HTR-8/SVneo (cell line): ENCODE data around the gene P2RY6.

Source experiments
- DNase-seq: peaks from one replicate; pipeline ENCODE4 v3.0.0; 2011; ENCODE audit warnings: low spot score, mixed read lengths; ENCODE audit not compliant: insufficient read length
- FAIRE-seq: peaks from 2 replicates; lab custom pipeline; 2011; peaks lifted over from hg19 to GRCh38; lab: Jason Lieb, UNC

Gene P2RY6

DNA sequence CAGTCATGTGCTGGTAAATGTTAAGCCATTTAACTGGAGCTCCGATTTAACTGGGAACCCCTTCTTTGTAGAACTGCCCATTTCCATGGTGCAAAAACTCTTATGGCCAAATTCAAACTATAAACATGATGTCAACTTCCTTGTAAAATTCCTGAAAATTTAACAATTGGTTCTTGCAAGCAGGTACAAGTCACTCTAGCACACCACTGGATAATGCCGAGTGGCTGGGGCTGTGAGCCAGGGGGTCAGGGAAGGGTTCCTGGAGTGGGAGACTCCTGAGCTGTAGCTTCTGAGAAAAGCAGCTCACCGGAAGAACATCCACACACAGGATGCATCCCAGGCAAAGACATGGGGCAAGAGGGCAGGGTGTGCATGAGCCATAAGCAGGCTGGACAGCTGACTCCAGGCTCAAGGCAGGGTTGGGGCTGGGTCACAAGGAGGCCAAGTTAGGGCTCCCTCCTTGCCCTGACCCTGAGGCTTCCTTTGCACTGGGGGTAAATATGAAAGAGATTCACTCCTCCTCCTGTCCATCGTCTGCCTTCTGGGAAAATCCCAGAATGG, 35.9 kb upstream of the P2RY6 start:
- FAIRE-seq = no peak
- DNase-seq = no peak

GRCh38 chr11:73236854-73237253, 35.3 kb upstream of the P2RY6 start:
- FAIRE-seq (no peak), DNase-seq (peak; percentile 56)

DNA sequence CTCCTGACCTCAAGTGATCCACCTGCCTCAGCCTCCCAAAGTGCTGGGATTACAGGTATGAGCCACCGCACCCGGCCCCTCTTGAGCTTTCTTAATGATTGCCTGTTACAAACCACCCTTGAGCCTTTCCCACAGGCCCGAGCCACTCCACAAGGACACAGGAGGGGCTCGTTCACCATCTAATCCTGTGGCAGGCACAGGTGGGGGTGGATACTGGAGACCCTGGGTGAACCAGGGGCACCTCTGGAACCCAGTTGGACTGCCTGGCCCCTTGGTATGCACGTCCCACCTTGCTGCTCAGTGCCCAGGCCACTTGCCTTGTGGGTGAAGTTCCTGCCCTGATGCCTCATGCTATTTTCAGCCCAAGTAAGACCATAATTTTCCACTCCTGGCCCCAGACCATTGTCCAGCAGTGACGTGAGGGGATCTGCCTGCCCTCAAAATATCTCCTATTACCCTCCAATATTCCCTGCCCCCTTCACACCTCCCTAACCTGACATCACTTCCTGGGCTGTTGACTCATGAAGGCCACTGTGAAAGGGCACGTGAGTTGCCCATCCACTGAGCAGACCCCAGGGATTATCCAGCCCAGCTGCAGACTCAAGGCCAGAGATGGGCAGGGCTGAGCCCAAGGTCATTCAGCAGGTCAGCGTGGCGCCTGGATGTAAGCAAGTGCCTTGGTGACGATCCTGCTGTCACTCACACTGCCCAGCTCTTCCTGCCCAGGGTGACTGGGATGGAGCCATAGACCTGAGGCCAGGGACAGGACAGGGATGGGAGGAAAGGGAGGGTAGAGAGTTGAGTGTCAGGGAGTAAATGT, 34.5 kb upstream of the P2RY6 start:
- DNase-seq (no peak), FAIRE-seq (no peak)

DNA sequence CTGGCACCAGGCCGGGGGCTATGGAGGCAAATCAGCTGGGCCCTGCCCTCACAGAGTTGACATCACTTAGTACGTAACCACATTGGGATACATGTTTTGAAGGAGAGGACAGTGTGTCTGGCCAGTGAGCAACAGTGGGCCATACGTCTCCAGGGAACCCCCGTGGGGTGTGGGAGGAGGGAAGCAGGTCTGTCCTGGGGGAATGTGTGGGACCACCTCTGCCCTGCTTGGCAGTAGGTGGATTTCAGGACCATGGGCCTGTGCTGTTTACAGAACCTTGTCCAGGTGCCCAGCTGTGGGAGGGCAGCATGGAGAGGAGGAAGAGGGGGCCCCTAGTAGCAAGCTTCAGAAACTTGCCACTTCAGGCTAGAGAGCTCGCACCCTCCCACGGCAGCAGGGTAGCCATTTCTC, 33.0 kb upstream of the P2RY6 start:
- DNase-seq (no peak), FAIRE-seq (no peak)

DNA sequence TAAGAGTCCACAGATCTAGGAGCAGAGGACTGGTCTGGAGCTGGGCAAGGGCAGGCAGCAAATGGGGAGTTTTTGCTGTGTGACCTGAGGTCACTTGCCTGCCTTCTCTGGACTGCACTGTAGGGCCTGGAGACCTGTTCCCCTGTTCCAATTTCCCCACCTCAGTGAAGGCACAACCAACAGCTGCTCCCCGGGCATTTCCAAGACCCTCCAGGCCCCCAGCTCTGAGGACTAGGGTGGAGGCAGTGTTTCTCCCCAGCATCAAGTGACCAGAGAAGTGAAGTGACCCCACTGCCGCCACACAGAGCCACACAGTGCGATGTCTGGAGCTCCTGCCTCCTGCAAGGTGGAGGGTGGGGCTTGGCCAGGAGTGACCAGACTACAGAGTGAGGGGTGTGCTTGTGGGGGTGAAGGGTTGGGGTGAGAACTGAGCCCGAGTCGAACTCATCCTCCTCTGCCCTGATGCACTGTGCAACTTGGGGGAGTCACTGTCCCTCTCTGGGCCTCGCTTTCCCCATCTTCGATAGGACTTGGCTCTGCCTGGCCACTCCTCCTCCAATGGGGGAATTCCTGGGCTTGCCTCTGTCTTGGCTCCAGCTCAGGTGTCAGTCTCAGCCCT, 32.5 kb upstream of the P2RY6 start:
- FAIRE-seq (no peak), DNase-seq (no peak)

- FAIRE-seq (no peak), DNase-seq (no peak)
Measured at GRCh38 chr11:73240190-73240781, 31.9 kb upstream of the P2RY6 start.

DNA sequence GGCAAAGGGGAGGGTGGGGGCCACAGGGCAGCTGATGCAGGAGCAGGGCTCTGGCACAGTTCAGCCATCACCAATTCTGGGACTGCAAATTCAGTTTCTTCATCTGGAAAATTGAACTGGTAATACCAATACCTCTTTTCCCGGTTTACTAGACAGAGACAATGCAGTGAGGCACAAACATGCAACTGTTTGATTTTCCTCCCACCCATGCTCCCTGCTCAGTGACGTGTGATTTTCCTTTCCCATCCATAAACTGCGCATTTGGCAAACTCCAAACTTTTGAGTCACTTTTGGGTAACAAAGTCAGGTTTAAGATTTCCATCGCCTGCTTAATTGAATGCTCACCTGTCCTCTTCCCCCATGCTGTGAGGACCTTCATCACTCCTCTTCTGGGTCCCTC, 30.8 kb upstream of the P2RY6 start:
- FAIRE-seq = no peak

DNA sequence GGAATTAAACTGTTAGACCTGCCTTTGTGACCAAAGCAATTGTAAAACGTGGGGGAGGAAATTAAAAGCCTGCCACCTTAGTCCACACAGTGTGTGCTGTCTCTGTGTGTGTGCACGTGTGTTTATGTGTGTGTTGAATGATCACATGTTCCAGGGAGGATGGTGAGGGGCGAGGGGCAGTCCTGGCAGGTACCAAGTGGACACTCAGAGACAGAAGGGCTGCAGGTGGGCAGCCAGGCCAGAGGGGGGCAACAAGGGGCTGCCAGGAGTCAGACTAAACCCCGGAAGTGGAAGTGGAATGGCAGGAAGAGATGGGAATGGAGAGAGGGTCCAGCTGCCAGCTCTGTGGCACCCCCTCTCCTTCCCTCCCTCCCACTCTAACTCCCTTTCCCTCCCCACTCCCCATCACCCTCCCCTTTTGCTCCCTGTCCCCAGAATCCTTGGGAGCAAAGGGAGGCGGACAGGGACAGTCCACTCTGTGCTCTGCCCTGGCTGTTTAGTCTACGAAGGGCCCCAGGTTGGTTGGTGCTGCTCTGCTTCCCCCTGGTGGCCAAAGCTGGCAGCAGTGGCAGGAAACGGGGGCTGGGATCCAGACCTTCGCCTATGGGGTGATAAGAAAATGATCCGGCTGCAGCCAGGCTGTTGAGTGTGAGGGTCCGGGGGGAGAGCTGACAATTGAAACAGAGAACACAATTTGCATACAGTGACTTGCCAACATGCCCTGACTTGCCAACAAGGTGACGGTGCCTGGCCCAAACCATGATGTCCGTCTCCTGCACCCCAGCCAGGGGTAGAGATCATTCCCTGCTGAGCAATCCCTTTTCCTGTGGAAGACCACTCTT, 29.7 kb upstream of the P2RY6 start:
- peak; percentile 92 for FAIRE-seq
- DNase-seq = peak; percentile 88

More for the DNA sequence above, 30.8 kb upstream of the P2RY6 start:
- DNase-seq = no peak

DNA sequence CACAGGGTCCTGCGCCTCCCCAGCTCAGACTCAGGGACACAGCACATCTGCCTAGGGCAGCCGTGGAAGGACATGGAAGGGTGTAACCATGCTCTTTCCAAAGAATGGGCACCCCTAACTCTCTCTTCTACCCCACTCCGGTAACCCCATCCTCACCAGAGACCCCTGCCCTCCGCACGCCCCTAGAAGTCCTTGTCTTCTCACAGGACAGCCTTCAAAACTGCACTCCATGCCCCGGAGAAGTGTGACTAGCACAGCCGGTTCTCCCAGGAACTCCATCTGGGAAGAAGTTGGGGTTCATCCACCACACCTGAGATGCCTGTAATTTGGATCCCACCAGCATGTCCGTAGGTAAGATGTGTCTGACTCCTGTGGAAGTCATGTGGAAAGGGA, 29.0 kb upstream of the P2RY6 start:
- FAIRE-seq = no peak
- no peak for DNase-seq

- DNase-seq (no peak), FAIRE-seq (no peak)
Measured at GRCh38 chr11:73244589-73245240, 27.4 kb upstream of the P2RY6 start.

DNA sequence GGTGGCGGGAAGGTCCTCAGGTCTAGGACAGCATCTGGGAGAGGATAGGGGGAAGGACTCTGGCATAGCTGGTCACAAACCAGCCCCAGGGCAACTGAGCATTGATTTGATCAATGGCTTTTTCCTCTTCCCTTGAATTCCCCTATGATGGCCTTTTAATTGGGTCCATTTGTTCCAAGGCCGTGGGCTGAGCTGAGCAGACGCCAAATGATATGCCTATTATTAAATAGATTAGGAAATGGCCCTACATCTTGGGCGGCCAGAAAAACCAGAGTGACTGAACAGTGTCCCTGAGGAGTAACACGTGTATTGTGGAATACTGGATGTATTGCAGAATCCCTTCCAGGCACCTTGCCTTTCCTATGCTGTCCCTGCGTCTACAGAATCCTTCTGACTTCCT, 26.7 kb upstream of the P2RY6 start:
- no peak for DNase-seq
- FAIRE-seq = no peak

DNA sequence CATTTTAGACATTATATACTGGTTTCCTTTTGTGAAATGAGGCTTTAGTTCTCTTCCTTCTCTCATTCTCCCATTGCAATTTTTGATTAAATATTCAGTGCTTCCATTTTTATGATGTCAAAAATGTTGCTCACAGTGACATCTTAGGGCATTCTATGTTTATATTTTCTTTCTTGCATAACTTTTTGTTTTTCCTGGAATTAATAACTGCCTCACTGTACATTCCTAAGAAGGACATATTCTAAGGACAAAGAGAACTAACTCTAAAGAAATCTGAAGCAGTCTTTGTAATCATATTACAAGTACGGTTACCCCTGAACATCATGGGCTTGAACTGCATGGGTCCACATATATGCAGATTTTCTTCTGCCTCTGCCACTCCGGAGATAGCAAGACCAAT, 25.8 kb upstream of the P2RY6 start:
- DNase-seq (no peak), FAIRE-seq (no peak)

- no peak for FAIRE-seq
Measured at GRCh38 chr11:73248526-73249185, 23.5 kb upstream of the P2RY6 start.

DNA sequence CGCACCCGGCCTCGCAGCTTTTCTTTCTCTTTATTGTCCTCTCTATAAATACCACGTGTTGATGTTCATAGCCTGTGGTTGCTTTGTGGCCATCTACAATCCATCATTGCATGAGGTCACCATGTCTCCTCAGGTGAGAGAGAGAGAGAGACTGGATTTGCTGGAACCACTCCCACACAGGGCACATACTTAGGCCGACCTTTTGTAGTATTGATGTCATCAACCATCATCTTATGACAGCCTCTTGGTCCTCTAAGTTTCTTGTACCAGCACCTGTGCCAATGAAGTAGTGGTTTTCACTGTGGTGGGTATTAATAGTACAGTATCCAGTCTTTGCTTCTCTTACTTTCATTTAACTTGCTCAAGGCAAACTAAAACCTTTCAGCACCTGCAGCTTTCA, 22.8 kb upstream of the P2RY6 start:
- FAIRE-seq (no peak), DNase-seq (no peak)

More at GRCh38 chr11:73248526-73249185, 23.5 kb upstream of the P2RY6 start:
- no peak for DNase-seq

DNA sequence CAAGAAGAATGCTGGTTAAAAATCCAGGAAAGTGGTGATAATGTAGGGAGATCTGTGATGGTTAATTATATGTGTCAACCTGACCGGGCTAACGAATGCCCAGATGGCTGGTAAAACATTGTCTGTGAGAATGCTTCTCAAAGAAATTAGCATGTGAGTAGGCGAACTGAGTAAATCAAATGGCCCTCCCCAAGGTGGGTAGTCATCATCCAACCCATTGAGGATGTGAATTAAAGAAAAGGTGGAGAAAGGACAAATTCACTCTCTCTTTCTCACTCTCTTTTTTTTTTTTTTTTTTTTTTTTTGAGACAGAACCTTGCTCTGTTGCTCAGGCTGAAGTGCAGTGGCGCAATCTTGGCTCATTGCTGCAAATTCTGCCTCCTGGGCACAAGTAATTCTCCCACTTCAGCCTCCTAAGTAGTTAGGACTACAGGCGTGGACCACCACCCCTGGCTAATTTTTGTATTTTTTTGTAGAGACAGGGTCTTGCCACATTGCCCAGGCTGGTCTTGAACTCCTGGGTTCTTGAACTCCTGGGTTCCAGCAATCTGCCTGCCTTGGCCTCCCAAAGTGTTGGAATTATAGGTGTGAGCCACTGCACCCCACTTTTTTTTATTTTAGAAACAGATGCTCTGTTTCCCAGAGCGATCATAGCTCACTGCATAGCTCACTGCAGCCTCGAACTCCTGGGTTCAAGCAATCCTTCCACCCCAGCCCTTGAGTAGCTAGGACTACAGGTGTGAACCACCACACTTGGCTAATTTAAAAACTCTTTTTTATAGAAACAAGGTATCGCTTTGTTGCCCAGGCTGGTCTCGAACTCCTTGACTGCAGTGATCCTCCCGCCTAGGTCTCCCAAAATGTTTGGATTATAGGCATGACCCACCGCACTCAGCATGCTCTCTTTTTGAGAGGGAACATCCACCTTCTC, 22.0 kb upstream of the P2RY6 start:
- DNase-seq (no peak), FAIRE-seq (no peak)

DNA sequence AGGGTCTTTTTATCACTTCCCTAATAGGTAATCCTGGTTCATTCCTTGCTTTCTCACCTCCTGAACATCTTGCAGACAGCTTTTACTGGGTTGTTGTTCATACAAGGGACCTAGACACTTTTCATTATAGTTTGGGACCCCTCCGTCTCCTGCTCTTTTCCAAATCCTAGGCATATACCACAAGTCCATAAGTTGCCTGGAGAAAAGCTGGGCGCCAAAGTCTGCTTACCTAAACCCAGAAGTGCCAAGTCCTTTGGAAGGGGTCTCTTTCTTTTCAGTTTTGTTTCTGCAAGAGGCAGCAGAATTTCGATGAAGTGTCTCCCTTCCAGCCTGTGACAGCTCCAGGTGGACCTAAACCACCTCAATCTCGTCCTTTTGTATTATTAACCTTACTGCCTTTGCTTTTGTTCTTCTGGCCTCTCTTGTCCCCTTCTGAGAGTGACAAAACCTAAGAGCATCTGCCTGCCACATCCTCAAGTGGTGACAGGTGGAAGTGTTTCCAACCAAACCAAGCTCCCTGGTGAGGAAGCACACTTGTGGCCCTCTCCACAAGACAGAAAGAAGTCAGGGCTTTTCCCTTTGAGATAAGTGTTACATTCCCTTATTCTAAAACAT, 19.5 kb upstream of the P2RY6 start:
- DNase-seq (no peak), FAIRE-seq (no peak)

DNA sequence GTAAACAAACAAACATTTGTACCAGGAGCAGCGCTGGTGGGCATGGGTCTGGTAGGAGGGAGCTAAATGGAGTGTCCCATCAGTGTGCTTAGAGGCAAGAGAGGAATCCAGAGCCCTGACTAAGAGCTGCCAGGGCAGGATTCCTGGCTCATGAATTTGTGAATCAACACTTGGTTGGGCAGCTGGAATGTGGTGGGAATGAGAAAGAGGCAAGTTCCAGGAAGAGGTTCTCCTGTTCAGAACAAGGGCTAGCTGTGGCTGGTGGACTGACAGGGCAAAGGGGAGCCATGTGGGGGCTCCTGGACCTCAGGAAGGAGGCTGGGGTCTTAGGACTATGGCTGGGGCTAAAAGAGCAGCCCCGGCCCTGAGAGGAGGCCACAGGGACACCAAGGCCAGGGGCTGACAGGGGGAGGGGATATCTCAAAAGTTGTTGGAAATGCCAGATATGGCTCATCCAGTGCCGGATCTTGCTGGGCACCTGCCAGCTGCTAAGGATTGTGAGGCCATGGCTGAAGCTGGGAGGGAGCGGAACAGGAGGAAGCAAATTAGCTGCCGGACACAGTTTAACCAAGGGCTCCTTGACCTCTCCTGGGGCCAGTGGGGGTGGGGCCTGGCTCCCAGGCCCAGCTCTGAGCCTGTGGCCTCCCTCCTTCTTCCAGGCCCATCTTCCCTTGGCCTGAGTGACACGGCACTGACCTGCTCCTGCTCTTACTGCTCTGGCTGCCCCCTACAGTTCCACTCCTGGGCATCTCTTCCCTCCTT, 14.6 kb upstream of the P2RY6 start:
- no peak for FAIRE-seq
- DNase-seq = peak; percentile 80
